COR-L47 (cell line): ENCODE data around the gene ANO2.
A peak's percentile ranks its signal among the peaks of the same experiment; 100 is the strongest.
"Not testable (repeated sequence)": the region's sequence is repeated elsewhere in the genome, so short reads cannot be mapped to it uniquely, and the experiment has no call there.

ENCODE experiments used
- DNase-seq: peaks from one replicate; lab custom pipeline; 2025; lab: John Stamatoyannopoulos, UW

The ANO2 gene

DNA sequence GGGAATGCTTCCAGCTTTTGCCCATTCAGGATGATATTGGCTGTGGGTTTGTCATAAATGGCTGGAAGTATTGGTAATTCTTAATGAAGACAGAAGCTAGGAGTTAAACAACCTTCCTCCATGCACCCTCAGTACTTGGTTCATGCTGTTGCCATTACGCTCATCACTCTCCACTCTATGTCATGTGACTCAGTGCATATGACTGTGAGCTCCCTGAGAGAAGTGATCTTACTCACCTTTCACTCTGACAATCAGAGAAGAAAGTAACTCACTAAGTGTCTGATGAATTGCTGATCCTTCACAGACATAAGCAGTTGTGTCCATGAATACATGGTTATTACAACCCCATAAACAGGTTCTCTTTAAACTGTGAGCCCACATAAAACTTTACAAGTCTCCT is 275.4 kb downstream of the ANO2 start:
- not testable (repeated sequence) for DNase-seq

DNA sequence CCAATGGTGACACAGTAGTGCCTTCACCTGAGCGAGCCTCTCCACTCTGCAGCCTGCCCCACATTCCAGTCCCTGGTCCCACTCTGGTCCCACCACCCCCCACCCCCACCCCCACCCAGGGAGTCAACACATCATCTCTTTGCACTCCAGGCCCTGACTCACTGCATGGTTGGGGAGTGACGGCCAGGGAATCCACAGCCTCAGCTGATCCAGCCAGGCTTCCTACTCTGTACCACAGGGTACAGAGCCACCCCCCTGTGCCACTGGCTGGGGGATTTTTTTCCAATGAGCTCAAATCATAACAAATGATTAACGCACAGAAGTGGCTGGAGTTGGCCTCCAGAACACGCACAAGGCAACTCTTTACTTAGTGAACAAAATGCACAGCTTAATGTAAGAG is 279.4 kb downstream of the ANO2 start:
- no peak for DNase-seq

DNA sequence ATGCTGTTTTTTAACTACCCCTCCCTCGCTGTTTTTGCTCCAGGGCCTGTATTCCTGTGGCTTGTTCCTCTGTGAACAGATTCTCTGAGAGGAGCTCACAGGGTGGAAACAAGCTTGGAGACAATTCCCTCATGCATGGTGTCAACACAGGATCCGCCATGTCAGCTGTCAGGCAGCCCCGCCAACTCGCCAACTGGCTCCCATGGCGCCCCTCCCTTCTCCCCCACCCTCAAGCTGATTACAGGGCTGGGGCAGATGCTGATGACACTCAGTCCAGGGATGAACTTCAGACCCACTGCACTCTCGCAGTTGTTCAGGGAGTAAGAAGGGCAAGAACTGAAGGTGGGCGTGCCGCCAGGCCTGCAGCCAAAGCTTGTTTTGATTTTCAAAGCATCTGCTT is 283.2 kb downstream of the ANO2 start:
- no peak for DNase-seq

DNA sequence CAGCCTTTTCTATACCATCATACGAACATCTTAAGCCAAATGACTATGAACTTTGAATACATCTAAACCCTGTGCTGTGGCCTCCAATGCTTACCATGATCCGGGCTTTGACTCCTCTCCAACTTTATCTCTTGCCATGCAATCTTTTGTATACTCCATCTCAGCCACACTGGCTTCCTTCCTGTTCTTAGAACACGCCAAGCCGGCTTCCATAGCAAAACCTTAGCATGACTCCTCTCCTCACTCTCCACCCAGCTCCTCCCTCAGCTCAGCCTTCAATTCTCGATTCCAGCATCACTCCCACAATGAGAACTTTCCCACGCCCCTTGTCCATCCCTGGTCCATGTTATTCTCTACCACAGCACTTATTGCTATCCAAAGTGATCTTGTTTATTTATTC is 284.8 kb downstream of the ANO2 start:
- DNase-seq, result no peak

DNA sequence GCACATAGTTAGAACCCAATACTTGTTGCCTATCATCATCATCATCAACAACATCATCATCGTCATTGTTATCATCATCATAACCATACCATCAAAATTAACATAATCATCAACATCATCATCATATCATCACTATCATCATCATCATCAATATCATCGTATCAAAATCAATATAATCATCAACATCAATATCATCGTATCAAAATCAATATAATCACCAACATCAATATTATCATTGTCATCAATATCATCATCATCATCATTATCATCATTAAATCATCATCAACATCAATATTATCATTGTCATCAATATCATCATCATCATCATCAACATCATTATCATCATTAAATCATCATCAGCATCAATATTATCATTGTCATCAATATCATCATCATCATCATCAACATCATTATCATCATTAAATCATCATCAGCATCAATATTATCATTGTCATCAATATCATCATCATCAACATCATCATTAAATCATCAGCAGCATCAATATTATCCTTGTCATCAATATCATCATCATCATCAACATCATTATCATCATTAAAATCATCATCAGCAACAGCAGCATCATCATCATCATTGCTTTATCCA is 286.6 kb downstream of the ANO2 start:
- DNase-seq, result not testable (repeated sequence)

DNA sequence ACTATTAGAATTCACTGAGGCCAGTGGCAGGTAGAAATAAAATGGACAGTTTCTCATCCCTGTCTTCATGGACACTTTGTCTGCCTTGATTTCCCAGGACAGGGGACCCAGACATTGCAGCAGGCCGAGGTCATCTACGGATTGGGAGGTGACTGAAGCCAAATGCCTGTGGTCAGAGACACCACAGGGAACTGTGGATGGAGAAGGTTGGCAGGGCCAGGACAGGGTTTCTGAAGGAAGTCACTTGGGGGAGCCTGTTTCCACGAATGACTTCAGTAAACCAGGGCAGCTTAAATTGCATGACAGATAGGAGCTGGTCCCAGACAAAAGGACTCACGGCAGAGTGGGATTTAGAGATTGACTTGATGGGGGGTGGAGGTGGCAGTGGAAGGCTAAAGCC is 288.2 kb downstream of the ANO2 start:
- no peak for DNase-seq

DNA sequence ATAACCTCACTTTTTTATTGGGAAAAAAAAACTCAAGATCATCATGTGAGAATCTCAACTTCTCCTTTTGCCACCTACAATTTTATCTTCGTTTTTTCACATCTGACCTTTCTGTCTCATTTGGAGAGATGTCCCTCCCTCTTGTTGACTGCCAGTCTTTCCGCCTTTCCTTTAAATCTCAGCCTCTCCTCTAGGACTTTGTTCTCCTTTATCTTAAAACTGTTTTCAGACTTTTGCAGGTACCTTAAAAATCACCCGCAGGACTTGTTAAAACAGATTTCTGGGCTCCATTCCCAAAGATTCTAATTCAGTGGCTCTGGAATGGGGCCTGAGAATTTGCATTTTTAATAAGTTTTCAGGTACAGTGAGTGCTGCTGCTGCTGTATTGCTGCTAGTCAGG is 289.9 kb downstream of the ANO2 start:
- DNase-seq, result no peak

DNA sequence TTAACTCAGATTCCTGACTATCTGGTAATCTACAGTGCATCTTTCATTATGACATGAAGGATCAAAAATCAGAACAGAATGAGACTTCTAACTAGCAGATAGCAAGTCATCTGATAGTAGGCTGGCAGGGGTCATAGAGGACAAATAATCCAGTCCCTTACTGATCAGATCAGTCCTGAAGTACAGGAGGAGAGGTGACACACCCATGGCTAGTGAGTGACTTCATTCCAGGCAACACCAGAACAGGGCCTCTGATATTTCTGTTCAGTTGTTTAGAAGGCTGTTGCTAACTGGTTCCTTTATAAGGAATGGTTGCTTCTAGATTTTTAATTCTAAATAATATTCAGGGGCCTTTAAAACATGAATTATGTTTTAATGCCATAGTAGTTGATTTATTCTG is 291.0 kb downstream of the ANO2 start:
- DNase-seq, result no peak

DNA sequence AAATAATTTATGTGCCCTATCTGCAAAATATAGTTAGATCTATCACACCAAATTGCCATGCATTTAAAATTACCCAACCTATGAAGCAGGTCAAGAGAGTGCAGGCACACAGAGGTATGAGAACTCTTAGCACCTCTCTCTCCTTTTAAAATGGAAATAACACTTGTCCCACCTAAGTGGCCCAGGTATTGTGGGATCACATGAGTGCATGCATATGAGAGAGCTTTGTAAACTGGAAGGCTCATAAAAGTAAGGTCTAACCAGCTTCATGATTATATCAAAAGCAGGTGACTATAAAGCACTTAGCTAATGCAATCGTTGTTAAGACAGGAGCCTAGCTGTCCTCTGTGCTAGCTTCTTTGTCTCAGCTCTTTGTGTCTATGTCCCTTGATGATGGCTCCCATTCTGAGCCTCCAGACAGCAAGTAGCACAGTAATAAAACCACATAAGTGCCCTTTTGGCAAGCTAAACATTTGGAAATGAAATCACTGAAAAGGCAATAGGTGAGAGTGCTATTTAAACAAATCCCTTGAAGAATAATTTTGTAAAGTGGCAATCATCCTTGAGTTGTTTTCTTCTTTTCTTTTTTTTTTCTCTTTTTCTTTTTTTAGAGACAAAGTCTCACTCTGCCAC is 294.1 kb downstream of the ANO2 start:
- no peak for DNase-seq

DNA sequence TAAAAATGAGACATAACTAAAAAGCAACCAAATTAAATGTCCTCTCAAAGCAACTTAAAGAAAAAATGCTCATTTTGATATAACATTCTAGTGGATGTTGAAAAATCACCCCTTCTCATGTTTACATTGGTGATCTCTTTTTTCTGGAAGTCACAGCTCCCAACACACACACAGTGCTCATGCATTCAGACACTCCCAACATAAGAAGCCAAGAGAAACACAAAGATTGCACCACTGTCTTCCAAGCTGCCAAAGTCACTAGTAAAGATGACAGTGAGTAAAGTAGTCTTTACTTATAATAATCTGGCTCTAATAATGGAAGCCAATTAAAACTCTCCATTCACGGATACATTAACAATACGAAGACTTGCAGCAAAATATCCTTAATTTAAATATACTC is 294.8 kb downstream of the ANO2 start:
- DNase-seq, result no peak

DNA sequence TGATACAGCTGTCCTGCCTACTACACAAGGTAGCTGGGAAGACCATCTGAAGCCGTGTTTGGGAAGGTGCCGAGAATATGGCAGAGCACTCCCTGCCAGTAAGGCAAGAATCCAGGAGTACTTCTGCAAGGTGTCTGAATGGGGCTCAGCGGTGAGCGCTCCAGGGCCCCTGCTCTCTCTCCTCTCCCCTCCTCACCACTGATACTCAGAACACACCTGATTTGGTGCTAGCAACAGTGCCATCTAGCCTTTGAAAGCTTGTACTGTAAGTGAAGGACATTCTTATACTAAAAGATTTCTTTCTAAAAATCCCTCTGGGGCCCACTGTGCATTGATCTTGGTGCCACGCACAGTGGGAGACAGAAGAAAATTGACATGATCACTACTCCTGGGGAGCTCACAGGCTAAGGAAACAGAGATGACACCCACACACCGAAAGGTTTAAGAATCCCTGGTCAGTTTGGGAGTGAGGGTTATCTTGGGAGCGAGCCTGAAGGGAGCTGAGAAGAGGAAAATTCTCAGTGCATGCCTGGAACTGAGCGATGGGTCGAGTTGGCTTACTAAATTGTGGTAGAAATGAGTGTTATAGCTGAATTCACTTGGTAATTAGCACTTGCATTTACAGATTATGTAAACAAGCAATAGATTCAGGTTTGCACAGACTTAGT is 296.2 kb downstream of the ANO2 start:
- DNase-seq, result peak; percentile 14

DNA sequence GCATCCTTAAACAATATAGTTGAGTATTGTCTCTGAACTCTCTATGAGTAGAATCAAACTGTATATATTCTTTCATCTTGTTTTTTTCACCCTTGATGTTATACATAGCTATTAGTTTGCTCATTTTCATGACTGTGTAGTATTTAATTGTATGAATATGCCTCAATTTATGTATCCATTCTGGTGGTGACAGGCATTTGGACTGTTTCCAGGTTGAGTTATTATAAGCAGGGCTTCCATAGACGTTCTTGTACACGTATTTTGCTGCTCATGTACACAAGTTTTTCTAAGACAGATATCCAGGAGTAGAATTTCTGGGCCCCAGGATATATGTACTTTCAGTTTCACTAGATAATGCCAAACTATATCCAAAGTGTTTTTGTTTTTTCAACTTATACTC is 301.8 kb downstream of the ANO2 start:
- DNase-seq, result no peak

DNA sequence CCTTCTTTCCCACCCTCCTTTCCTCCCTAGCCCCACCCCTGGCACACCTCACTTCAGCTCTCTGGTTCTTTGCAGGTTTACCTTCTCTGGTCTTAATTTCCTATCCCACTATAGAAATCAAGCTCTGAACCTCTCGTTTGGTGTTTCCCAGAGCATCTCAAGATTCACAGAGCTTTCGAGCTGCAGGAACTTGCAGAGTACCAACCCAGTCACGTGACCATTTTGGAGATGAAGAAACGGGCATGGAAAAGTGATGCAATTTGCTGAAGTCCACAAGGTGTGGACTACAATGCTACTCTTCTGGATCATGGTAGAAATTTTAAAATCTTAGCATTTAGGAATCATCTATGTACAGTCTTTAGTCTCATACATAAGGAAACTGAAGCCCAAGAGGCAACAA is 307.4 kb downstream of the ANO2 start:
- DNase-seq, result no peak

DNA sequence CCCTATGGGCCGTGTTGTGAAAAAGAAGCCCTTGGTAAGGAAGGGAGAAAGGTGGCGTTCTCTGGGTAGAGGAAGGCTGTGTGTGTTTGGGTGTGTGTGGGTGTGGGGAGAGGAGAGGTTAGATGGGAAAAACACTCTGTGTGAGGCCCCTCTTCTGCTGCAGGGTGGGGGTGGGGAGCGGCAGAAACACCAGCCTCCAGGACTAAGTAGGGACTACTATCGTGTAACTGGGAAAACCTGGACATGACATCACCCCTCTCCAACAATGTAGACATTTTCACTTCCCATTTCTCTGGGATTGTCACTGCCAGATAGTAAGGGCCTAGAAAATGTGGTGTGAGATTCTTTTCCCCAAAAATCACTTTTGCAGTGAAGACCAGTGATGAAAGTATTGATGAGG is 308.2 kb downstream of the ANO2 start:
- no peak for DNase-seq

DNA sequence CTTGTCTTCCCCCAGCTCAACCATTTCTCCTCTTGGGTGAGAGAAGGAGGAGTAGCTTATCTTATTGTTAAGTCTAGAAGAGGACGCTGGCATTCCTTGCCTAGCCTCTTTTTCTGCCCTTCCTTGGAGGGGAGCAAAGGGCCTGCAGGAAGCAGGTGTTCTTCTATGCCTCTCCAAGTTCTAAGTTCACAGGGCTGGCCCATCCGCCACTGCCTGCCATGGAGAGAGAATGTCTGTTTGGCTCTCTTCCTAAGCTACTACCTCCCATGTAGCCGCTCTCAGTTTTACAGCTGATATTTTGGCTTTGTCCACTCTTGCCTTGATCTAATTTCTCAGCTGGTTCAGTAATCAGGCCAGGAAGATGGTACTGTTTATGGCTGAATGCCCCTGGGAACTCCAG is 312.0 kb downstream of the ANO2 start:
- DNase-seq, result no peak

DNA sequence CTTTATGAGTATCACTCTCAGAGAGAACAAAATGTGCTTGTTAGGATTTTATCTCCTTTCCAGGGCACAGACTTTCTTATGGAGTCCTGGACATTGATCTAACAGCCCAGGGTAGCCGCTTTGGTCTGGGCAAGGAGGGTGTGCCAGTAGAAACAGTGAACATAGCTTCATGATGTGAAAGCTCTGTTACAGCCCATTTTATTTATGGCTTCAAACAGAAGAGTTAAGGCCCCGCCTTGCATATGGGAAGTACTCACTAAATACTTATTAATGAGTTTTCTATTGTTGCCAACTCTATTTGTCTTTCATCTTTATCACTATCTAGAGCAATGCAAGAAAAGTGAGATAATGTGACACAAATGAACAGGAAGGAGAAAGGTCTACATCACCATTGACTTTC is 312.6 kb downstream of the ANO2 start:
- no peak for DNase-seq

DNA sequence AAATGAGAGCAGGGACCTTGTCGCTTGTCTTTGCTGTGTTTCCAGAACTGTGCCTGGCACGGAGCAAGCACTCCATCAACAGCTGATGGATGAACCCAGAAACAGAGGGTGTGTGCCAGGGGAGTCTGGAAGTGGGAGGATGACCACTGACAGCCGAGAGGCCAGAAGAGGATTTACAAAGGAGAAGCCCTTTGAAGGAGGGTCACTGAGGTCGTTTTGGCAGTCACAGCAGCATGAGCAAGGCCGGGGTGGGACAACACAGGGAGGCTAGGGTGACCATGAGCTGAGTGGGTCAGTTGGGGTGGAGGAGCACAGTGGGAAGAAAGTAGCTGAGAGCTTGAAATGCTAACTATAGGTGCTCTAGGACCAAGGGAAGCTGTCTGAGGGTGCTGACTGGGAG is 313.6 kb downstream of the ANO2 start:
- DNase-seq, result no peak

DNA sequence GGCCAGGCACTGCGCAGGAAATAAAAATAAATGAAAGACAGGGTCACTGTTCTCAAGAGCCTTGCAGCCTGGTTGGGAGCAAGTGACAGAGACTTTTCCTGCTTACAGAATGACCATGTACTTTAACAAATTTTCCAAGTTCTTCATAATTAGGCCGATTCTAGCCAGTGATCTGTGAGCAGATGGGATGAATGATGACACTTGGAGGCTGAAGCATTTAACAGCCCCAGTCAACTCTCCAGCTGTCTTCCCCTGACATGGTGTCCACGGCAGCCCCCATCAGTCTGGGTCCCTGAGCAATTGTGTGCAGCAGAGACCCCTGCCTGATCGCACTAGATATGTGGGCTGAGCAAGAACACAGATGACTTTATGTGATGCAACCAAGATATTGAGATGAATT is 314.3 kb downstream of the ANO2 start:
- no peak for DNase-seq

DNA sequence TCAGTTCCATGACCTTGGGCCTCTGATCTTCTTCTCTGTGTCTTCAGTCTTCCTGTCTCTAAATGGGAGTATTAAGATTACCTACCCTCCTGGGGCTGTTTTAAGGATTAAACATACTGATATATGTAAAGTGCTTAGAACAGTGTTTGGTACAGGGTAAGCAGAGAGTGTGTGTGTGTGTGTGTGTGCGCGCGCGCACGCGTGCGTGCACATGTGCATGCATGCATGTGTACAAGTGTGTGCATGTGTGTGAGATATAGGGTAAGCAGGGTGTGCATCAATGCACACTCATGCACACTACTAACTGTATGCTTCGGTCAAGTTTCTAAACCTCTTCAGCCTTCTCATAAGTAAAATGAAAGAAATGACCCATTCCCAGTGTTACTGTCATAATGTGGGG is 316.6 kb downstream of the ANO2 start:
- DNase-seq, result no peak

DNA sequence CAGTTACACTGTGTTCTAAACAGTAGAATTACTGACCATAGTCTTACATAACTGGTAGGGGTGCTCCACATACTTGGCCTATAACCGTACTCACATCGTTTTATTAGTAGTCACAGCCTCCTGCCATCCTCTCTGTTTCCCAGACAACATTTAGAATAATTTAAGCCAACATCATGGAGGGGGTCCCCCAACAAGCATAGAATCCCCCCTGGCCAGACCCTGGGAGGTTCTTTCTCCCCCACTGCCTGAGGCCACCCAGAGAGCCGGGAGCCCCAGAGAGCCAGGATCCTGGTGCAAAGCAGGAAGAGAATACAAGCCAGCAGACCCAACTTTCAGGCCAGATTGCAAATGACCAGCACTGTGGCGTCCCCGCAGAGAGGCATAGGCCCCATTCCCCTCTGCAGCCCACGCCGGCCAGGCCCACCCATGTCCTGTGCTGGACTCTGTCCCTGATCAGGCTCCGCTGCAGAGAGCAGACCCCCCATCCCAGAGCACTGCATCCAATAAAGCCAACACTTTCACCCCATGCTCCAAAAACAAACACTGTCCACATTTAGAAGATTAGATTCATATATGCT is 317.9 kb downstream of the ANO2 start:
- no peak for DNase-seq

DNA sequence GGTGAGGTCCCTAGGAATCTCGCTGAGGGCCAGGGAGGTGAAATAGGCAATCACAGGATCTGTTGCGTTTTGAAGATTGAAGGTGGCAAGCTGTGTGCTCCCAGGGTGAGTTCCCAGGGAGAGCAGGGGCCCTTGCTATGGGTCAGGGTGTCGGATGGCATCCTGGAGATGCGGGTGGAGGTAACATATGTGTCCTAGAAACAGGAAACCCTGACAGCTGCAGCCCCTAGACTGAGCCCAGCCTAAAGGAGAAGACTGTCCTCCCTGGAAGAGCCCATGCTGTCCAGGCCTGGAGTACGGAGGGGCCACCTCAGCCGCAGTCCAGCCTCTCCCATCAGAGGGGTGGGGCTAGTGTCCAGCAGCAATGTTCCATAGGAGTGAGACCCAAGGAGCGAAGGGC is 318.9 kb downstream of the ANO2 start:
- DNase-seq, result no peak

DNA sequence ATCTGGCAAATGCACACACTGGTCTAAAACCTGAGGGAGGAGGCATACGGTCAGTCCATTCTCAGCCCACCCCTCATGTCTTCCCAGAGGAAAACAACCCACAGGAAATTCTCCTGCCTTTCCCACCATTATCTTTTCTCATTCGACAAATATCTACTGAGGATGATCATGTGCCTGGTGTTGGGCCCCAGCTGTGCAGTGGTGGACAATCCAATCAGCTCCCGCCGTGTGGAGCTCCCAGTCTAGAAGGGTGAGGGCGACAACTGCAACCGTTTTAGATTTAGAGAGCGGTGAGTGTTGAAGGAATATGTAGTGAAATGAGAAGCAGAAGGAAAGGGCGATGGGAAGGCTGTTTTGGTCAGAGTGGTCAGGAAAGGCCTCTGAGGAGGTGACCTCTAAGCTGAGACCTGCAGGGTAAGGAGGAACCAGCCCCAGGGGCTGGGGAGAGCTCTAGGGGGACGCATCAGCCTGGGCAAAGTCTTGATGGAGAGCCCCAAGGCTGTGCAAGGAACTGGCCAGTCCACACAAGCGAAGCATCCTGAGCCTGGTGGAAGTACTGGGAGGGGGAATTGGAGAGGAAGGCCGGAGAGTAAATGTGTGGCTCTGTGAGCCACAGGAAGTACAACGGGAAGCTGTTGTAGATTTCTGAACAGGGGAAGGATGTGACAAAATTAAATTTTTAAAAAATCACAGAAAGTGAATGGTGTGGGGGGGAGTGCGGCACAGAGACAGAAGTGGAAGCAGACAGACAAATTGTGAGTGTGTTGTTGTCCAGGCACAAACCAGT is 320.4 kb downstream of the ANO2 start:
- DNase-seq, result no peak

DNA sequence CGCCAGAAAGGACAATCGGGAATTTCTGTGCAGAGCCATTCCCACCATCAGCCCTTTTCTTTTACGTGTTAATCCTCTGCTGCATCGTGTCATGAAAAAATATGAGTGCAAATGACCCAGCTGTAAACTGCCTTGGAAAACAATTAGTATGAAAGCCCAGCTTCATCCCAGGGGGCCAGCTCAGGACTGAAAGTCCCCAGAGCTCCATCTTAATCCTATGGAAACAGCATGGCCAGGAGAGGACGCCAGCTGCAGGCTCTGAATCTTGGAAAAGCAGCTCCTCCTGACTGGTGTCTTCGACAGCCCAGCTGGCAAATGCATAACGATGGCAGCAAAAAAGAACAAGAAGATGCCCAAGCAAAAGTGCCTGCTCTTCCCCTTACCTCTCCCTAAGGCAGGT is 321.6 kb downstream of the ANO2 start:
- no peak for DNase-seq
